MCF 10A (cell line): ENCODE data around the gene EZR. TPM values are rescaled to one million over a fixed set of nuclear protein-coding genes. Genes with fewer than 3 reads are reported as not detected.
A peak's percentile ranks its signal among the peaks of the same experiment; 100 is the strongest.

ENCODE experiments used
- BruUV-seq: library from RNA; stranded (reverse); fragments of 400-500 nt; replicated peaks from 2 replicates; lab custom pipeline; 2021; lab: Mats Ljungman, UMichigan
- CTCF ChIA-PET: fragments of 300-600 bp; sonication (Branson Sonifier 250); formaldehyde crosslinking; extraction: SDS; loops from one replicate; lab custom pipeline; 2021; ENCODE audit warnings: antibody characterized with exemption, inconsistent platforms; lab: Yijun Ruan, JAX
- POLR2A ChIA-PET: fragments of 300-600, 350-650 bp; sonication (Branson Sonifier 250); formaldehyde crosslinking; extraction: SDS; loops from one replicate; lab custom pipeline; 2020; ENCODE audit warnings: antibody characterized with exemption, inconsistent platforms; lab: Yijun Ruan, JAX
- DNase-seq: peaks from one replicate; pipeline ENCODE4 v3.0.0-alpha.2; 2018; ENCODE audit not compliant: unreplicated experiment
- H3K27ac Mint-ChIP-seq: one replicate; pipeline ENCODE4 v1.8.0; 2022; ENCODE audit warnings: mild to moderate bottlenecking, low read depth, mixed read lengths; ENCODE audit not compliant: unreplicated experiment
- H3K27me3 Mint-ChIP-seq: one replicate; pipeline ENCODE4 v1.8.0; 2022; ENCODE audit warnings: mixed read lengths; ENCODE audit not compliant: insufficient read depth, unreplicated experiment
- H3K36me3 Mint-ChIP-seq: one replicate; pipeline ENCODE4 v1.8.0; 2022; ENCODE audit warnings: mild to moderate bottlenecking, moderate library complexity, mixed read lengths; ENCODE audit not compliant: insufficient read depth, unreplicated experiment
- H3K4me1 Mint-ChIP-seq: one replicate; pipeline ENCODE4 v1.8.0; 2022; ENCODE audit warnings: mixed read lengths; ENCODE audit not compliant: insufficient read depth, unreplicated experiment
- H3K4me3 Mint-ChIP-seq: one replicate; pipeline ENCODE4 v1.8.0; 2022; ENCODE audit warnings: mild to moderate bottlenecking, moderate library complexity, mixed read lengths; ENCODE audit not compliant: unreplicated experiment
- H3K9me3 Mint-ChIP-seq: one replicate; pipeline ENCODE4 v1.8.0; 2022; ENCODE audit warnings: mixed read lengths; ENCODE audit not compliant: unreplicated experiment
- CTCF ChIP-seq: fragments of 200-600 bp; IDR thresholded peaks from one replicate; pipeline ENCODE4 v1.8.0; 2022; ENCODE audit warnings: antibody characterized with exemption, mild to moderate bottlenecking; ENCODE audit not compliant: unreplicated experiment
- intact Hi-C: fragments of 100-400 bp; cut with micrococcal nuclease; formaldehyde crosslinking; loops from 2 replicates; pipeline ENCODE4 v1.14.1; 2022
- total RNA-seq: library from RNA; stranded (reverse); gene quantifications from 2 replicates; pipeline ENCODE4 v1.2.3, GENCODE V29; 2022

Gene EZR
- total RNA-seq, 1 experiment from 2014 or later: 243 TPM

GRCh38 chr6:158801655-158802294 lies 17.4 kb downstream of the EZR start:
- CTCF ChIA-PET: interaction anchor here (0.8 to 2.0 kb wide), 2 partner anchors 148 to 171 kb away, joined by 3 to 11 read pairs; no protein-coding TSS in a partner anchor
- H3K4me1 Mint-ChIP-seq: peaks cover 53% of the 10 kb centered on the region
- BruUV-seq: no TSS peak
- intact Hi-C loops: no loop called here
- no peak for DNase-seq
- POLR2A ChIA-PET: interaction anchor here (0.6 to 2.8 kb wide), 3 partner anchors 15 to 71 kb away, joined by 4 to 6 read pairs (median 4); no protein-coding TSS in a partner anchor
- peaks cover 40% of the 10 kb centered on the region for H3K36me3 Mint-ChIP-seq
- no peaks in the 10 kb centered on the region for H3K27me3 Mint-ChIP-seq
- no peak for TF ChIP-seq CTCF
- H3K9me3 Mint-ChIP-seq: no peaks in the 10 kb centered on the region
- H3K27ac Mint-ChIP-seq: no peak overlapping the region
- H3K4me3 Mint-ChIP-seq: no peak overlapping the region

GRCh38 chr6:158799051-158799792 lies 19.9 kb downstream of the EZR start:
- peaks cover 35% of the 10 kb centered on the region for H3K36me3 Mint-ChIP-seq
- intact Hi-C loops: no loop called here
- peaks cover 37% of the 10 kb centered on the region for H3K4me1 Mint-ChIP-seq
- no TSS peak for BruUV-seq
- peak overlapping the region; percentile 75 for H3K27ac Mint-ChIP-seq
- peak; percentile 9 for TF ChIP-seq CTCF
- no peaks in the 10 kb centered on the region for H3K9me3 Mint-ChIP-seq
- POLR2A ChIA-PET: interaction anchor here (0.6 to 2.8 kb wide), 6 partner anchors 12 to 155 kb away, joined by 3 to 20 read pairs (median 6); partner anchors contain the start of gene DYNLT1
- DNase-seq: peak; percentile 36
- CTCF ChIA-PET: interaction anchor here (0.6 to 2.0 kb wide), 7 partner anchors 10 to 173 kb away, joined by 3 to 11 read pairs (median 5); no protein-coding TSS in a partner anchor
- H3K27me3 Mint-ChIP-seq: no peaks in the 10 kb centered on the region
- no peak overlapping the region for H3K4me3 Mint-ChIP-seq

- Mint-ChIP-seq H3K27me3 (no peaks in the 10 kb centered on the region), H3K4me1 (peaks cover 29% of the 10 kb centered on the region), H3K9me3 (no peaks in the 10 kb centered on the region), H3K36me3 (peaks cover 42% of the 10 kb centered on the region), H3K27ac (peak overlapping the region; percentile 75), H3K4me3 (no peak overlapping the region)
- no peak for DNase-seq
- TF ChIP-seq CTCF: no peak
- ChIA-PET CTCF (interaction anchor here (0.6 to 2.0 kb wide), 8 partner anchors 9 to 208 kb away, joined by 3 to 11 read pairs (median 3); no protein-coding TSS in a partner anchor), POLR2A (interaction anchor here (1.0 to 2.1 kb wide), 5 partner anchors 9 to 154 kb away, joined by 3 to 20 read pairs (median 7); partner anchors contain the start of gene DYNLT1)
- intact Hi-C loops: no loop called here
- no TSS peak for BruUV-seq
These were observed 20.9 kb downstream of the EZR start for GRCh38 chr6:158798311-158798710.
